ENCODE results near the gene SIRPG. TPM values are rescaled to one million over a fixed set of nuclear protein-coding genes. Genes with fewer than 3 reads are reported as not detected.

SIRPG gene
- total and polyA plus RNA-seq, 10 donors = 5.1 to 13.6 (median 9.0) TPM

DNA sequence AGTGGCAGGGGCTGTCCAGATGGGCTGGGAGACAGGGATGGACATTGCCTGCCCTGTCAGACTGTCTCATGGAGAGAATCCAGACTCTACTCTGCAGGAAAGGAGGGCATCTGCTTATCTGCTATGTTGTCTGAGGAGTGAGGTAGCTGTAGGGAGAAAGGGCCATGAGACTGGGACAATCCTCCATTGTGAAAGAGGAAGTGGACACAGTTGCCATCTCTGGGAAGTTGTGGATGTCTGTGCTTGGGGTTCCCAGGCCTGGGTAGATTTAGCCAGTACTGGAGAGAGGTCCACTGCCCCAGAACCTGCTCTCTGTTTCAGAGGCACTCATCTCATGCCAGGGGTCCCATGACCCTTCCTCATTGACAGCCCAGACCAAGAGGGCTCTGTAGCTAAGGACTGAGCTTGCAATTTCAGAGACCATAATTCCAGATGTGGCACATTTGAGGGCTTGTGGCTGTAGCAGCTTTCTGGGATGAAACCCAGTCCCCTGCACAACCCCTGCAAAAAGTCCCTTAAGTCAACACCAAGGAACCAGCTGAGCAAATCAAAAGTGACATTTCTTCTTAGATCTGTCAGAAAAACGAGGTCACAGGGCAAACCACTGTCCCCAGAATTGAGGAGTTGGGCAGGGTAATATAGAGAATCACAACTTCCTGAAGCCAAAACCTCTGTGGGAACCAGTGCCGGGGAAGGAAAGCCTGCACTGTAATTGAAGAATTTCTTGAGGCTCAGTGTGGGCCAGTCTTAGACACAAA, 4.1 kb upstream of the SIRPG start:
- H3K27me3 ChIP-seq (replicated peaks in 1 of 7) = no peaks in the 10 kb centered on the region
- TF ChIP-seq, protein P1, sequence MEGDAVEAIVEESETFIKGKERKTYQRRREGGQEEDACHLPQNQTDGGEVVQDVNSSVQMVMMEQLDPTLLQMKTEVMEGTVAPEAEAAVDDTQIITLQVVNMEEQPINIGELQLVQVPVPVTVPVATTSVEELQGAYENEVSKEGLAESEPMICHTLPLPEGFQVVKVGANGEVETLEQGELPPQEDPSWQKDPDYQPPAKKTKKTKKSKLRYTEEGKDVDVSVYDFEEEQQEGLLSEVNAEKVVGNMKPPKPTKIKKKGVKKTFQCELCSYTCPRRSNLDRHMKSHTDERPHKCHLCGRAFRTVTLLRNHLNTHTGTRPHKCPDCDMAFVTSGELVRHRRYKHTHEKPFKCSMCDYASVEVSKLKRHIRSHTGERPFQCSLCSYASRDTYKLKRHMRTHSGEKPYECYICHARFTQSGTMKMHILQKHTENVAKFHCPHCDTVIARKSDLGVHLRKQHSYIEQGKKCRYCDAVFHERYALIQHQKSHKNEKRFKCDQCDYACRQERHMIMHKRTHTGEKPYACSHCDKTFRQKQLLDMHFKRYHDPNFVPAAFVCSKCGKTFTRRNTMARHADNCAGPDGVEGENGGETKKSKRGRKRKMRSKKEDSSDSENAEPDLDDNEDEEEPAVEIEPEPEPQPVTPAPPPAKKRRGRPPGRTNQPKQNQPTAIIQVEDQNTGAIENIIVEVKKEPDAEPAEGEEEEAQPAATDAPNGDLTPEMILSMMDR (IDR thresholded peaks at IDR 0.05 in 8 of 11, conservative IDR thresholded peaks at IDR 0.05 in 3 of 11) = no peak
- TF ChIP-seq POLR2AphosphoS5 (IDR thresholded peaks at IDR 0.05) (no peak), POLR2A (IDR thresholded peaks at IDR 0.05) (no peak)
- H3K36me3 ChIP-seq = no peaks in the 10 kb centered on the region
- H3K27ac ChIP-seq = peak overlapping the region in 4 of 8 donors; percentile 37 to 75 (median 50)
- peaks cover 4 to 96% (median 59%) of the 10 kb centered on the region in 6 donors for H3K4me1 ChIP-seq
- no peak for DNase-seq
- 13 to 30% (median 20%) methylated on average over 2 of the region's 2 CpGs for WGBS, 5 donors
- intact Hi-C loops (cut with DNase I; ENCODE audit: low total_unique reads) = no loop called here
- no peaks in the 10 kb centered on the region for H3K9me3 ChIP-seq
- no peak overlapping the region for H3K4me3 ChIP-seq

DNA sequence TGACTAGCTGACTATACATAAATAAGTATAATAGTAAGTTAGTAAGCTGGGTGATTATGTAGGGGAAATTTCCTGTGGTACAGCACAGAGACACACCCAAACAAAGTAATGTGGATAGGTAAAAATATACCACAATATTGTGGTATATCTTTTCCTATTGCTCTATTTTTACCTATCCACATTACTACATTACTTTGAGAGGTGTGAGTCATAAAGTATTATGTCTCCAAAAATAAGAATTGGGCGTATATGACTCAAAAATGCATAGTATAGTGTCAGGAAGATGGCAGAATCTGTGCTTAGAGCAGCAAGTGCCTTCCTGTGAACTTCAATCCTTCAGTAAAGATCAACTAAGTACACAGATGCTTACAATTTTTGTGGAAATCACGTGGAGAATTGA, 2.7 kb upstream of the SIRPG start:
- Histone ChIP-seq H3K27ac (peak overlapping the region in 3 of 8 donors; percentile 11 to 75 (median 28)), H3K4me3 (no peak overlapping the region), H3K36me3 (no peaks in the 10 kb centered on the region), H3K27me3 (replicated peaks in 1 of 7) (no peaks in the 10 kb centered on the region), H3K9me3 (no peaks in the 10 kb centered on the region), H3K4me1 (peaks cover 4 to 83% (median 52%) of the 10 kb centered on the region in 6 donors)
- intact Hi-C loops (cut with DNase I; ENCODE audit: low total_unique reads) = no loop called here
- 34 to 66% (median 41%) methylated on average over 2 of the region's 2 CpGs for WGBS, 5 donors
- no peak for DNase-seq
- no peak for TF ChIP-seq POLR2A (IDR thresholded peaks at IDR 0.05)
- TF ChIP-seq, protein P1 (IDR thresholded peaks at IDR 0.05 in 8 of 11, conservative IDR thresholded peaks at IDR 0.05 in 3 of 11) = no peak
- no peak for TF ChIP-seq POLR2AphosphoS5 (IDR thresholded peaks at IDR 0.05)

DNA sequence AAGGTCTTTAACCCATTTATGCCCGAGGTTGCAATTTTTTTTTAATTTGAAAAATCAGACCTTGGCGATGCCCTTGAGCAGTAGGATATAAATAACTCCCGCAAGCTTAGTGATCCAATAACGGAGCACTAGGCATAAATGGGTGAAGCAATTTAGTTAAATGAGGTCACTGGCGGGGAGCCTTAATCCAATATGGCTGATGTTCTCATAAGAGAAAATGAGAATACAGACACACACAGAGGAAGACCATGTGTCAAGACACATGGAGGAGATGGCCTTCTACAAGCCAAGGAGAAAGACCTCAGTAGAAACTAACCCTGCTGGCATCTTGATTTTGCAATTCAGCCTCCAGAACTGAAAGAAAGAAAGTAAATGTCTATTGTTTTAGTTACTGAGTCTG, 735 bp downstream of the SIRPG start:
- Histone ChIP-seq H3K4me1 (peaks cover 2 to 81% (median 34%) of the 10 kb centered on the region in 6 donors), H3K27ac (peak overlapping the region in 7 of 8 donors; percentile 15 to 83 (median 65)), H3K4me3 (peak overlapping the region in 4 of 8 donors; percentile 0 to 57 (median 11)), H3K36me3 (no peaks in the 10 kb centered on the region), H3K27me3 (replicated peaks in 1 of 7) (no peaks in the 10 kb centered on the region), H3K9me3 (peaks cover 0 to 10% (median 2%) of the 10 kb centered on the region in 8 donors)
- WGBS, 5 donors = 65 to 78% (median 70%) methylated on average over 5 of the region's 5 CpGs
- intact Hi-C loops (cut with DNase I; ENCODE audit: low total_unique reads) = no loop called here
- TF ChIP-seq POLR2A (IDR thresholded peaks at IDR 0.05) = no peak
- TF ChIP-seq, protein P1 (IDR thresholded peaks at IDR 0.05 in 8 of 11, conservative IDR thresholded peaks at IDR 0.05 in 3 of 11) = no peak
- no peak for TF ChIP-seq POLR2AphosphoS5 (IDR thresholded peaks at IDR 0.05)
- DNase-seq = no peak

DNA sequence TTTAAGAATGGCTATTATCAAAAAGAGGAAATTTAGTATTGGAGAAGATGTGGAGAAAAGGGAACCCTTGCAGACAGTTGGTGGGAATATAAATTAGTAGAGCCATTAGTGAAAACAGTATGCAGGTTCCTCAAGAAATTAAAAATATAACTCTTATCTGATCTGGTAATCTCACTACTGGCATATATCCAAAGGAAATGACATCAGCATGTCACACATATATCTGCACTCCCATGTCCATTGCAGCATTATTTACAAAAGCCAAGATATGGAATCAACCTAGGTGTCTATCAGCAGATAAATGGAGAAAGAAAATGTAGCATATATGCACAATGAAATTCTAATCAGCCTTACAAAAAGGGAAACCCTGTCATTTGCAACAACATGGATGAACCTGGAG, 2.6 kb downstream of the SIRPG start:
- intact Hi-C loops (cut with DNase I; ENCODE audit: low total_unique reads) = no loop called here
- DNase-seq = no peak
- no peaks in the 10 kb centered on the region for H3K36me3 ChIP-seq
- H3K4me1 ChIP-seq = peaks cover 3 to 77% (median 32%) of the 10 kb centered on the region in 6 donors
- peak overlapping the region in 5 of 8 donors; percentile 11 to 83 (median 57) for H3K27ac ChIP-seq
- H3K27me3 ChIP-seq (replicated peaks in 1 of 7) = no peaks in the 10 kb centered on the region
- TF ChIP-seq, protein P1 (IDR thresholded peaks at IDR 0.05 in 8 of 11, conservative IDR thresholded peaks at IDR 0.05 in 3 of 11) = no peak
- TF ChIP-seq POLR2A (IDR thresholded peaks at IDR 0.05) = no peak
- TF ChIP-seq POLR2AphosphoS5 (IDR thresholded peaks at IDR 0.05) = no peak
- peak overlapping the region in 3 of 8 donors; percentile 11 to 57 (median 21) for H3K4me3 ChIP-seq
- peaks cover 0 to 10% (median 2%) of the 10 kb centered on the region in 8 donors for H3K9me3 ChIP-seq
